ENCODE measurements around the gene MACF1. TPM values are rescaled to one million over a fixed set of nuclear protein-coding genes. Genes with fewer than 3 reads are reported as not detected.
A peak's percentile ranks its signal among the peaks of the same experiment; 100 is the strongest.
"Not testable (repeated sequence)": the region's sequence is repeated elsewhere in the genome, so short reads cannot be mapped to it uniquely, and the experiment has no call there.

MACF1 gene
- total RNA-seq = 185 and 296 TPM in 2 replicates

DNA sequence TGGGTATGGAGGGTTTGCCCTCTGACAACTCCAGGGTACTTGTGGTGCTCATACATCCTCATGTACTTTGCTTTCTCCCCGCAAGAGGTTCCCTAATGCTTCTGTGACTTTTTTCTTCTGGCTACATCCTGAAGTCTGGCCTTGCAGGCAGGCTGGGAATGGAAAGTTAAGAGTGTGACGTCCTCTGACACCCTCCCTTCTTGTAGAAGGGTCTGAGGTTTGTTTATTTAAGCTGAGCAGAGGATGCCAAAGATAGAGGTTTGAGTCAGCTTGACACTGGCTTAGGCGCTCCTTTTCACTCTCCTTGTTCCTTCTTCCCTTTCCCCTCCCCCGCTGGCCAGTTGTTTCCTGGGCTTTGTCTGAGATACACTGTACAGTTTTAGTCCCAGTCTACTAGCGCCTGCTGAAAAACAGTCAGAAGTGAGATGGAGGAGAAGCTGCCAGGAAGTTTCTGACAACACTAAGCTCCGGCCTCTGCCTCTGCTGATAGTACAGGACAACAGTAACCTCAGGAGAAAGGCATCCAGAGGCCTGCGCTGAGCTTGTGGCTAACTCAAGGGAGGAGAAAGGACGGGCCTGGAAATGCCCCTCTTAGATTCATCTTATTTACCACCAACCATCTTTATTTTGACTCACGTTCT is at the start of gene MACF1:
Gene MACF1 (plus strand): TSS at position 255 of the 641 bp plus-strand sequence. CDS start 328 bp downstream, at position 583.
- TF ChIP-seq, protein P1, sequence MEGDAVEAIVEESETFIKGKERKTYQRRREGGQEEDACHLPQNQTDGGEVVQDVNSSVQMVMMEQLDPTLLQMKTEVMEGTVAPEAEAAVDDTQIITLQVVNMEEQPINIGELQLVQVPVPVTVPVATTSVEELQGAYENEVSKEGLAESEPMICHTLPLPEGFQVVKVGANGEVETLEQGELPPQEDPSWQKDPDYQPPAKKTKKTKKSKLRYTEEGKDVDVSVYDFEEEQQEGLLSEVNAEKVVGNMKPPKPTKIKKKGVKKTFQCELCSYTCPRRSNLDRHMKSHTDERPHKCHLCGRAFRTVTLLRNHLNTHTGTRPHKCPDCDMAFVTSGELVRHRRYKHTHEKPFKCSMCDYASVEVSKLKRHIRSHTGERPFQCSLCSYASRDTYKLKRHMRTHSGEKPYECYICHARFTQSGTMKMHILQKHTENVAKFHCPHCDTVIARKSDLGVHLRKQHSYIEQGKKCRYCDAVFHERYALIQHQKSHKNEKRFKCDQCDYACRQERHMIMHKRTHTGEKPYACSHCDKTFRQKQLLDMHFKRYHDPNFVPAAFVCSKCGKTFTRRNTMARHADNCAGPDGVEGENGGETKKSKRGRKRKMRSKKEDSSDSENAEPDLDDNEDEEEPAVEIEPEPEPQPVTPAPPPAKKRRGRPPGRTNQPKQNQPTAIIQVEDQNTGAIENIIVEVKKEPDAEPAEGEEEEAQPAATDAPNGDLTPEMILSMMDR (conservative IDR thresholded peaks at IDR 0.05; ENCODE audit: low read depth, low read length) = peak; percentile 37
- H3K4me3 ChIP-seq (ENCODE audit: low read depth, low read length) = peak within 1 kb of the TSS; percentile 31
- DNase-seq (ENCODE audit: low read depth) = no peak

DNA sequence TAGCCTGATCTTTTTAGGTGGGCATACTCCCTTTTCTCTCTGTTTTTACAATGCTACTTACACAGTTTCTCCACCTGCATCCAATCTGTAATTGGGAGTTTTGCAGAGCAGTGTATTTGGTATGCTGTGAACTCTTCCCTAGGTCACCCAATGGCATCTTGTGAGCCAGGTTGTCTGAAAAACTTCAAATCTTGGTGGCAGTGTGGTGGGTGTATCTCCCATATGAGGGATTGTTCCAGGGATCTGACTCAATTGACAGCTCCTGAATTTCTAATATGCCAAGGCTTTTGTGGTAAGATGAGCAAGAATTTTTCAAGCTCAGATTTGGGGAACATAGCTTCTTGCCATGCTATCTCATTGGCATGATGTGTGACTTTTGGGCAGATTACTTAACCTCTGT is 47.2 kb upstream of the MACF1 start:
- TF ChIP-seq, protein P1 (conservative IDR thresholded peaks at IDR 0.05; ENCODE audit: low read depth, low read length) = no peak
- H3K4me3 ChIP-seq (ENCODE audit: low read depth, low read length) = no peak overlapping the region
- DNase-seq (ENCODE audit: low read depth) = no peak

- TF ChIP-seq, protein P1 (conservative IDR thresholded peaks at IDR 0.05; ENCODE audit: low read depth, low read length) = no peak
- peak; percentile 85 for DNase-seq (ENCODE audit: low read depth)
- peak overlapping the region; percentile 50 for H3K4me3 ChIP-seq (ENCODE audit: low read depth, low read length)
Observed at GRCh38 chr1:39158327-39159086, 46.0 kb upstream of the MACF1 start.

GRCh38 chr1:39159224-39160036 is 45.1 kb upstream of the MACF1 start:
- DNase-seq (ENCODE audit: low read depth) = peak; percentile 57
- TF ChIP-seq, protein P1 (conservative IDR thresholded peaks at IDR 0.05; ENCODE audit: low read depth, low read length) = no peak
- peak overlapping the region; percentile 50 for H3K4me3 ChIP-seq (ENCODE audit: low read depth, low read length)

DNA sequence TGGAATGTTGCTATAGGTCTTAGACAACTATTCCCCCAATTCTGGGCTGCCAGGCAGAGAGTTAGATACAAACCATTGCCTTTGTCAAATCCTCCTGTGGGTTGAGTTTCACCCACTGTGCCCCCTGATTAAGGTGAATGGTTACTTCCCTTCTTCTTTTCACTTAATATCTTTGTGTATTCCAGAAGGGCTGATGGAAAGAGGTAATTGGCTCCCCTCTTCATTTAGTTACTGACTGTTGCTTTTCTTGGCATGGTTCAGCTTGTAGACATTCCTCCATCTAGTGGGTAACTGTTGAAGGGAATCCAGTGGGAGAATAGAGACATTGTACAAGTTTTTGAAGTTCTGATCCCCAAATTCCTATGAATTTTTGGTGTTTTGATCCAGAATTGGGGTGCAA is 43.8 kb upstream of the MACF1 start:
- DNase-seq (ENCODE audit: low read depth) = no peak
- TF ChIP-seq, protein P1 (conservative IDR thresholded peaks at IDR 0.05; ENCODE audit: low read depth, low read length) = peak; percentile 48
- H3K4me3 ChIP-seq (ENCODE audit: low read depth, low read length) = no peak overlapping the region

- DNase-seq (ENCODE audit: low read depth); H3K4me3 ChIP-seq (ENCODE audit: low read depth, low read length): not testable (repeated sequence)
Observed at GRCh38 chr1:39161811-39162210, 42.7 kb upstream of the MACF1 start.

- no peak for DNase-seq (ENCODE audit: low read depth)
- TF ChIP-seq, protein P1 (conservative IDR thresholded peaks at IDR 0.05; ENCODE audit: low read depth, low read length) = no peak
- H3K4me3 ChIP-seq (ENCODE audit: low read depth, low read length) = no peak overlapping the region
Observed at GRCh38 chr1:39163469-39163868, 41.0 kb upstream of the MACF1 start.

Measured in epithelial cell of proximal tubule (primary cell).